ENCODE data around the gene OSBPL7. TPM values are rescaled to one million over a fixed set of nuclear protein-coding genes. Genes with fewer than 3 reads are reported as not detected.

OSBPL7 gene
- total RNA-seq, 4 donors from 2014 or later: 12.7 to 18.0 (median 14.7) TPM

- intact Hi-C loops (cut with DNase I): no loop called here
- no peak overlapping the region for H3K4me3 ChIP-seq (replicated peaks in 1 of 3)
- peaks cover 18 to 45% of the 10 kb centered on the region in 2 donors for H3K36me3 ChIP-seq
- no peak for TF ChIP-seq POLR2A (IDR thresholded peaks at IDR 0.05)
- TF ChIP-seq CTCF (IDR thresholded peaks at IDR 0.05): no peak
- no peak for DNase-seq
- H3K4me1 ChIP-seq: peaks cover 14 to 16% of the 10 kb centered on the region in 2 donors
- WGBS, 2 donors: 96 to 97% methylated on average over 10 of the region's 10 CpGs
- no peaks in the 10 kb centered on the region for H3K9me3 ChIP-seq
- no peaks in the 10 kb centered on the region for H3K27me3 ChIP-seq
- no peak overlapping the region for H3K27ac ChIP-seq
Observed at GRCh38 chr17:47816947-47817346, 4.6 kb downstream of the OSBPL7 start.

GRCh38 chr17:47816111-47816735 lies 5.4 kb downstream of the OSBPL7 start:
- H3K4me3 ChIP-seq (replicated peaks in 1 of 3): no peak overlapping the region
- H3K27me3 ChIP-seq: no peaks in the 10 kb centered on the region
- 93 to 95% methylated on average over 16 to 21 of the region's 21 CpGs for WGBS, 2 donors
- intact Hi-C loops (cut with DNase I): no loop called here
- peaks cover 18 to 45% of the 10 kb centered on the region in 2 donors for H3K36me3 ChIP-seq
- peaks cover 16 to 19% of the 10 kb centered on the region in 2 donors for H3K4me1 ChIP-seq
- no peak for TF ChIP-seq POLR2A (IDR thresholded peaks at IDR 0.05)
- TF ChIP-seq CTCF (IDR thresholded peaks at IDR 0.05): no peak
- no peak for DNase-seq
- H3K9me3 ChIP-seq: no peaks in the 10 kb centered on the region
- no peak overlapping the region for H3K27ac ChIP-seq

GRCh38 chr17:47815106-47815918 lies 6.3 kb downstream of the OSBPL7 start:
- WGBS, 2 donors: 93 to 94% methylated on average over 18 to 20 of the region's 21 CpGs
- no peaks in the 10 kb centered on the region for H3K9me3 ChIP-seq
- H3K27me3 ChIP-seq: no peaks in the 10 kb centered on the region
- H3K36me3 ChIP-seq: peaks cover 18 to 45% of the 10 kb centered on the region in 2 donors
- no peak overlapping the region for H3K4me3 ChIP-seq (replicated peaks in 1 of 3)
- no peak overlapping the region for H3K27ac ChIP-seq
- no peak for DNase-seq
- intact Hi-C loops (cut with DNase I): no loop called here
- peaks cover 16 to 21% of the 10 kb centered on the region in 2 donors for H3K4me1 ChIP-seq
- TF ChIP-seq POLR2A (IDR thresholded peaks at IDR 0.05) (no peak), CTCF (IDR thresholded peaks at IDR 0.05) (no peak)

- intact Hi-C loops (cut with DNase I): no loop called here
- H3K9me3 ChIP-seq: no peaks in the 10 kb centered on the region
- no peak for DNase-seq
- H3K4me3 ChIP-seq (replicated peaks in 1 of 3): no peak overlapping the region
- WGBS, 2 donors: 93 to 96% methylated on average over 10 to 19 of the region's 22 CpGs
- H3K27me3 ChIP-seq: no peaks in the 10 kb centered on the region
- peaks cover 22 to 49% of the 10 kb centered on the region in 2 donors for H3K36me3 ChIP-seq
- H3K27ac ChIP-seq: no peak overlapping the region
- H3K4me1 ChIP-seq: peaks cover 13 to 31% of the 10 kb centered on the region in 2 donors
- no peak for TF ChIP-seq CTCF (IDR thresholded peaks at IDR 0.05)
- TF ChIP-seq POLR2A (IDR thresholded peaks at IDR 0.05): no peak
Observed at GRCh38 chr17:47813512-47814031, 8.0 kb downstream of the OSBPL7 start.

GRCh38 chr17:47813077-47813476 lies 8.5 kb downstream of the OSBPL7 start:
- TF ChIP-seq CTCF (IDR thresholded peaks at IDR 0.05) (no peak), POLR2A (IDR thresholded peaks at IDR 0.05) (no peak)
- Histone ChIP-seq H3K36me3 (peaks cover 27 to 49% of the 10 kb centered on the region in 2 donors), H3K27me3 (no peaks in the 10 kb centered on the region), H3K27ac (no peak overlapping the region), H3K4me1 (peaks cover 13 to 31% of the 10 kb centered on the region in 2 donors), H3K4me3 (replicated peaks in 1 of 3) (no peak overlapping the region), H3K9me3 (no peaks in the 10 kb centered on the region)
- intact Hi-C loops (cut with DNase I): no loop called here
- 94 to 98% methylated on average over 14 of the region's 14 CpGs for WGBS, 2 donors
- DNase-seq: no peak
